Keratinocyte (primary cell): ENCODE results near the gene PGM1. TPM values are rescaled to one million over a fixed set of nuclear protein-coding genes. Genes with fewer than 3 reads are reported as not detected.

Experiments used
- DNase-seq: peaks from one replicate; pipeline ENCODE4 v3.0.0-alpha.2; 2011; ENCODE audit warnings: low read depth, missing footprints, low spot score
- FAIRE-seq: peaks from 2 replicates; lab custom pipeline; 2011; peaks lifted over from hg19 to GRCh38; lab: Jason Lieb, UNC
- H2AFZ ChIP-seq: 2 replicates; pipeline ENCODE4 v1.6.0; 2012; ENCODE audit warnings: low read length, control low read depth, inconsistent platforms; ENCODE audit not compliant: control insufficient read depth
- H3K27ac ChIP-seq: 2 replicates; pipeline ENCODE4 v1.5.1; 2011; ENCODE audit warnings: low read length; ENCODE audit not compliant: control insufficient read depth, insufficient read depth
- H3K27me3 ChIP-seq: 3 replicates; pipeline ENCODE4 v1.6.0; 2011; ENCODE audit warnings: low read length; ENCODE audit not compliant: control insufficient read depth, insufficient read depth; ENCODE audit errors: extremely low read depth
- H3K36me3 ChIP-seq, 2 experiments: 2 replicates in 1 of 2; 3 replicates in 1 of 2; pipeline ENCODE4 v1.5.1; 2011; ENCODE audit warnings: low read length in 2 of 2, mild to moderate bottlenecking in 1 of 2; ENCODE audit not compliant: control insufficient read depth in 2 of 2, insufficient read depth in 2 of 2; ENCODE audit errors: extremely low read depth in 1 of 2
- H3K4me1 ChIP-seq: 3 replicates; pipeline ENCODE4 v1.5.1; 2011; ENCODE audit warnings: low read length; ENCODE audit not compliant: control insufficient read depth, insufficient read depth; ENCODE audit errors: extremely low read depth
- H3K4me2 ChIP-seq: 3 replicates; pipeline ENCODE4 v1.6.0; 2011; ENCODE audit warnings: low read depth, low read length; ENCODE audit not compliant: control insufficient read depth, insufficient read depth; ENCODE audit errors: extremely low read depth
- H3K4me3 ChIP-seq, 3 experiments: fragments of 200-600 bp in 1 of 3; sonication (generic) in 1 of 3; 2 replicates in 2 of 3; 3 replicates in 1 of 3; pipeline ENCODE4 v1.5.1; 2011 to 2016; ENCODE audit warnings: low read length in 3 of 3, mild to moderate bottlenecking in 3 of 3, control low read depth in 2 of 3, inconsistent platforms in 1 of 3, low read depth in 1 of 3, mixed read lengths in 1 of 3, mixed run types in 1 of 3, moderate library complexity in 1 of 3; ENCODE audit not compliant: control insufficient read depth in 2 of 3, insufficient read depth in 2 of 3; ENCODE audit errors: extremely low read depth in 1 of 3
- H3K79me2 ChIP-seq: 2 replicates; pipeline ENCODE4 v1.6.0; 2012; ENCODE audit warnings: low read length; ENCODE audit not compliant: control insufficient read depth, insufficient read depth
- H3K9ac ChIP-seq: 3 replicates; pipeline ENCODE4 v1.6.0; 2011; ENCODE audit warnings: low read length; ENCODE audit not compliant: control insufficient read depth, insufficient read depth; ENCODE audit errors: extremely low read depth
- H3K9me1 ChIP-seq: 3 replicates; pipeline ENCODE4 v1.6.0; 2011; ENCODE audit warnings: low read length; ENCODE audit not compliant: control insufficient read depth, insufficient read depth; ENCODE audit errors: extremely low read depth
- H3K9me3 ChIP-seq: 2 replicates; pipeline ENCODE4 v1.5.1; 2012; ENCODE audit warnings: low read depth, low read length; ENCODE audit not compliant: control insufficient read depth
- H4K20me1 ChIP-seq: 3 replicates; pipeline ENCODE4 v1.6.0; 2011; ENCODE audit warnings: low read length; ENCODE audit not compliant: control insufficient read depth, insufficient read depth; ENCODE audit errors: extremely low read depth
- CTCF ChIP-seq, 3 experiments: IDR thresholded peaks in 1 of 3; conservative IDR thresholded peaks in 1 of 3; optimal IDR thresholded peaks in 1 of 3; 2 replicates in 2 of 3; 3 replicates in 1 of 3; pipeline versions ENCODE3 to v1.5.1; 2011; ENCODE audit warnings: low read length in 3 of 3, mild to moderate bottlenecking in 3 of 3, moderate library complexity in 2 of 3, control low read depth in 1 of 3, inconsistent platforms in 1 of 3; ENCODE audit not compliant: insufficient read depth in 2 of 3; ENCODE audit errors: extremely low read depth in 1 of 3
- EZH2 ChIP-seq: IDR thresholded peaks from one replicate; pipeline ENCODE4 v1.6.1; 2012; ENCODE audit warnings: inconsistent platforms, mild to moderate bottlenecking, low read length, moderate library complexity
- dilution Hi-C: fragments of 300-500 bp; cut with MboI; formaldehyde crosslinking; loops from one replicate; pipeline ENCODE4 v1.7.0; 2020; ENCODE audit warnings: low sequenced_read_pairs; ENCODE audit not compliant: extremely low pct_ligation_motif_present
- polyA plus RNA-seq, 5 experiments: library from polyadenylated mRNA; depleted of rRNA in 3 of 5; stranded (reverse) in 3 of 5; stranded (forward) in 1 of 5; unstranded in 1 of 5; fragments of >200 nt; gene quantifications; 1 replicate in 1 of 5; 2 replicates in 3 of 5; 3 replicates in 1 of 5; pipeline versions ENCODE4 v1.2.1 to v1.2.3, GENCODE V29; 2011 to 2012; ENCODE audit warnings: missing spikeins in 2 of 5, low read depth in 1 of 5, low replicate concordance in 1 of 5

PGM1 gene
- polyA plus RNA-seq, 1 donor (not counting 4 experiments of a cell fraction or from before 2014, with no cell fraction given): 38.9 TPM

- H3K4me3 ChIP-seq: no peak overlapping the region
- no peak overlapping the region for H3K27ac ChIP-seq
- H3K36me3 ChIP-seq: peaks cover 0 to 1% of the 10 kb centered on the region in 2 experiments
- TF ChIP-seq CTCF (optimal IDR thresholded peaks at IDR 0.05 in 1 of 3, IDR thresholded peaks at IDR 0.05 in 1 of 3, conservative IDR thresholded peaks at IDR 0.05 in 1 of 3; ENCODE audit: extremely low read depth in 1 of 3, insufficient read depth in 2 of 3, low read length in 3 of 3): no peak
- TF ChIP-seq EZH2: no peak
- H3K9me1 ChIP-seq: no peaks in the 10 kb centered on the region
- no peaks in the 10 kb centered on the region for H3K9me3 ChIP-seq
- peaks cover 8% of the 10 kb centered on the region for H3K4me1 ChIP-seq
- dilution Hi-C loops: no loop called here
- no peak overlapping the region for H3K4me2 ChIP-seq
- no peak overlapping the region for H3K9ac ChIP-seq
- no peak overlapping the region for H2AFZ ChIP-seq
- DNase-seq (no peak), FAIRE-seq (no peak)
- H3K27me3 ChIP-seq: no peaks in the 10 kb centered on the region
- H4K20me1 ChIP-seq: no peaks in the 10 kb centered on the region
- H3K79me2 ChIP-seq: no peaks in the 10 kb centered on the region
Measured at GRCh38 chr1:63621698-63622097, 28.5 kb downstream of the PGM1 start.

GRCh38 chr1:63622849-63623566, 29.8 kb downstream of the PGM1 start:
- Histone ChIP-seq H3K36me3 (peaks cover 0 to 2% of the 10 kb centered on the region in 2 experiments), H3K9me1 (no peaks in the 10 kb centered on the region), H3K27ac (no peak overlapping the region), H3K4me2 (no peak overlapping the region), H3K9ac (no peak overlapping the region), H3K9me3 (no peaks in the 10 kb centered on the region), H3K4me3 (no peak overlapping the region), H3K27me3 (no peaks in the 10 kb centered on the region), H3K79me2 (no peaks in the 10 kb centered on the region), H3K4me1 (peaks cover 10% of the 10 kb centered on the region), H4K20me1 (no peaks in the 10 kb centered on the region), H2AFZ (no peak overlapping the region)
- FAIRE-seq: no peak
- dilution Hi-C loops: no loop called here
- DNase-seq: no peak
- TF ChIP-seq EZH2: no peak
- TF ChIP-seq CTCF (optimal IDR thresholded peaks at IDR 0.05 in 1 of 3, IDR thresholded peaks at IDR 0.05 in 1 of 3, conservative IDR thresholded peaks at IDR 0.05 in 1 of 3; ENCODE audit: extremely low read depth in 1 of 3, insufficient read depth in 2 of 3, low read length in 3 of 3): no peak
